Tibial artery (tissue), 4 donors: ENCODE results near the gene NMBR.
"Not testable (repeated sequence)": the region's sequence is repeated elsewhere in the genome, so short reads cannot be mapped to it uniquely, and the experiment has no call there.

Source experiments
- DNase-seq, 2 donors: peaks; one replicate each; pipeline ENCODE4 v3.0.0-alpha.2; 2019
- H3K27ac ChIP-seq, 2 donors: fragments of 200-600 bp; sonication (generic) in 1 of 2; 1 replicate in 1 of 2; 2 replicates in 1 of 2; pipeline ENCODE4 v1.5.1; 2018 to 2019; ENCODE audit warnings: mild to moderate bottlenecking in 1 of 2
- H3K27me3 ChIP-seq, 2 donors: fragments of 200-600 bp; sonication (generic) in 1 of 2; one replicate each; pipeline versions ENCODE4 v1.5.1 to v1.6.0; 2016 to 2019
- H3K36me3 ChIP-seq, 3 donors: fragments of 200-600 bp; sonication (generic) in 2 of 3; one replicate each; pipeline ENCODE4 v1.5.1; 2016 to 2019; ENCODE audit warnings: mild to moderate bottlenecking in 2 of 3
- H3K4me1 ChIP-seq, 4 donors: fragments of 200-600 bp; sonication (generic) in 2 of 4; 1 replicate in 3 of 4; 2 replicates in 1 of 4; pipeline ENCODE4 v1.5.1; 2016 to 2019
- H3K4me3 ChIP-seq, 2 donors: fragments of 200-600 bp; sonication (generic) in 1 of 2; 1 replicate in 1 of 2; 2 replicates in 1 of 2; pipeline ENCODE4 v1.5.1; 2018 to 2019; ENCODE audit warnings: mild to moderate bottlenecking in 2 of 2
- H3K9me3 ChIP-seq, 3 donors: fragments of 200-600 bp; sonication (generic) in 1 of 3; one replicate each; pipeline ENCODE4 v1.5.1; 2016 to 2019
- CTCF ChIP-seq, 2 experiments: fragments of 200-600 bp in 1 of 2; fragments of 450-650 bp in 1 of 2; IDR thresholded peaks; one replicate each; pipeline ENCODE4 v1.5.1; 2017 to 2019; ENCODE audit warnings: antibody characterized with exemption in 2 of 2, mild to moderate bottlenecking in 1 of 2, moderate library complexity in 1 of 2
- intact Hi-C: fragments of 100-400 bp; cut with DNase I; formaldehyde crosslinking; loops from one replicate; pipeline ENCODE4 v1.15.0; 2023; ENCODE audit warnings: low total_unique reads

The NMBR gene

GRCh38 chr6:142153196-142153595 lies 6.3 kb upstream of the NMBR start:
- Histone ChIP-seq H3K4me1 (peaks cover 0 to 44% (median 15%) of the 10 kb centered on the region in 4 donors), H3K9me3 (no peaks in the 10 kb centered on the region), H3K4me3 (no peak overlapping the region), H3K27ac (no peak overlapping the region), H3K36me3 (no peaks in the 10 kb centered on the region), H3K27me3 (no peaks in the 10 kb centered on the region)
- intact Hi-C loops, result no loop called here
- no peak for DNase-seq
- TF ChIP-seq CTCF (IDR thresholded peaks at IDR 0.05), result no peak

- Histone ChIP-seq H3K27me3 (no peaks in the 10 kb centered on the region), H3K9me3 (no peaks in the 10 kb centered on the region), H3K4me3 (no peak overlapping the region), H3K4me1 (peaks cover 0 to 49% (median 20%) of the 10 kb centered on the region in 4 donors), H3K36me3 (no peaks in the 10 kb centered on the region), H3K27ac (no peak overlapping the region)
- intact Hi-C loops, result no loop called here
- DNase-seq, result no peak
- no peak for TF ChIP-seq CTCF (IDR thresholded peaks at IDR 0.05)
These were observed 5.8 kb upstream of the NMBR start for GRCh38 chr6:142152746-142153145.

GRCh38 chr6:142141531-142141930 lies 5.4 kb downstream of the NMBR start:
- H3K4me3 ChIP-seq, H3K36me3 ChIP-seq, H3K27me3 ChIP-seq, intact Hi-C loops, H3K4me1 ChIP-seq, DNase-seq, H3K27ac ChIP-seq, H3K9me3 ChIP-seq: not testable (repeated sequence)

- H3K4me3 ChIP-seq, result no peak overlapping the region
- intact Hi-C loops, result no loop called here
- no peaks in the 10 kb centered on the region for H3K27me3 ChIP-seq
- H3K9me3 ChIP-seq, result no peaks in the 10 kb centered on the region
- no peak overlapping the region for H3K27ac ChIP-seq
- no peaks in the 10 kb centered on the region for H3K4me1 ChIP-seq
- no peak for DNase-seq
- no peak for TF ChIP-seq CTCF (IDR thresholded peaks at IDR 0.05)
- H3K36me3 ChIP-seq, result no peaks in the 10 kb centered on the region
These were observed 8.0 kb downstream of the NMBR start for GRCh38 chr6:142138876-142139275.

GRCh38 chr6:142132625-142133024 lies 14.3 kb downstream of the NMBR start, which contains the start of gene GJE1:
GJE1 (plus strand) TSS chr6:142132925; CDS start chr6:142133159, 234 bp downstream.
- no peak for TF ChIP-seq CTCF (IDR thresholded peaks at IDR 0.05)
- no peaks in the 10 kb centered on the region for H3K36me3 ChIP-seq
- H3K4me3 ChIP-seq, result no peak within 1 kb of the TSS
- peaks cover 0 to 3% (median 0%) of the 10 kb centered on the region in 3 donors for H3K9me3 ChIP-seq
- H3K4me1 ChIP-seq, result no peaks in the 10 kb centered on the region
- H3K27ac ChIP-seq, result no peak within 1 kb of the TSS
- no peak for DNase-seq
- H3K27me3 ChIP-seq, result no peaks in the 10 kb centered on the region
- intact Hi-C loops, result no loop called here

- no peak overlapping the region for H3K27ac ChIP-seq
- TF ChIP-seq CTCF (IDR thresholded peaks at IDR 0.05), result no peak
- H3K27me3 ChIP-seq, result no peaks in the 10 kb centered on the region
- H3K9me3 ChIP-seq, result peaks cover 0 to 3% (median 0%) of the 10 kb centered on the region in 3 donors
- no peak overlapping the region for H3K4me3 ChIP-seq
- no peaks in the 10 kb centered on the region for H3K36me3 ChIP-seq
- DNase-seq, result no peak
- H3K4me1 ChIP-seq, result no peaks in the 10 kb centered on the region
- intact Hi-C loops, result no loop called here
These were observed 16.1 kb downstream of the NMBR start for GRCh38 chr6:142130814-142131213.
